ENCODE results near the gene VPS37D.
"Not testable (repeated sequence)": the region's sequence is repeated elsewhere in the genome, so short reads cannot be mapped to it uniquely, and the experiment has no call there.

VPS37D gene

GRCh38 chr7:73667344-73668102, at the start of gene VPS37D:
VPS37D (plus strand) TSS chr7:73667831; CDS start chr7:73667959, 128 bp downstream.
- peak; percentile 97 for DNase-seq

DNA sequence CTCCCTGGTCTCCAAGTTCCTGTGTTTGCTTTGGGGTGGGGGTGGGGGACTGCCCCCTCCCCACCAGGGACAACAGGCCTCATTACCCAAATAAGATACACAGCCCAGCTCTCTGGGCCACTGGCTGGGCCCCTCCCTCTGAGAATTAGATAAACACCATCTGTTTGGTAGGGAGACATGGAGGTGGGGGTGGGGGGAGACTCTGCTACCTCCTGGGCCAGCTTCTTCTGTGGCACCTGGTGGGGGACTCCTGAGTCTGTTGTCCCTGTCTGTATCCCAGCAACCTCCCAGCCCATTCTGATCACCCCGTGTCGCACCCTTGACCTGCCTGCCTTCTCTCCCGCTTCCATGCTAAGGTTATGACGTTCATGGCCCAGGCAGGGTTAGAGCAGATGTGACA, 49.1 kb upstream of the VPS37D start:
- DNase-seq = no peak

GRCh38 chr7:73619394-73619793, 48.2 kb upstream of the VPS37D start:
- DNase-seq = not testable (repeated sequence)

DNA sequence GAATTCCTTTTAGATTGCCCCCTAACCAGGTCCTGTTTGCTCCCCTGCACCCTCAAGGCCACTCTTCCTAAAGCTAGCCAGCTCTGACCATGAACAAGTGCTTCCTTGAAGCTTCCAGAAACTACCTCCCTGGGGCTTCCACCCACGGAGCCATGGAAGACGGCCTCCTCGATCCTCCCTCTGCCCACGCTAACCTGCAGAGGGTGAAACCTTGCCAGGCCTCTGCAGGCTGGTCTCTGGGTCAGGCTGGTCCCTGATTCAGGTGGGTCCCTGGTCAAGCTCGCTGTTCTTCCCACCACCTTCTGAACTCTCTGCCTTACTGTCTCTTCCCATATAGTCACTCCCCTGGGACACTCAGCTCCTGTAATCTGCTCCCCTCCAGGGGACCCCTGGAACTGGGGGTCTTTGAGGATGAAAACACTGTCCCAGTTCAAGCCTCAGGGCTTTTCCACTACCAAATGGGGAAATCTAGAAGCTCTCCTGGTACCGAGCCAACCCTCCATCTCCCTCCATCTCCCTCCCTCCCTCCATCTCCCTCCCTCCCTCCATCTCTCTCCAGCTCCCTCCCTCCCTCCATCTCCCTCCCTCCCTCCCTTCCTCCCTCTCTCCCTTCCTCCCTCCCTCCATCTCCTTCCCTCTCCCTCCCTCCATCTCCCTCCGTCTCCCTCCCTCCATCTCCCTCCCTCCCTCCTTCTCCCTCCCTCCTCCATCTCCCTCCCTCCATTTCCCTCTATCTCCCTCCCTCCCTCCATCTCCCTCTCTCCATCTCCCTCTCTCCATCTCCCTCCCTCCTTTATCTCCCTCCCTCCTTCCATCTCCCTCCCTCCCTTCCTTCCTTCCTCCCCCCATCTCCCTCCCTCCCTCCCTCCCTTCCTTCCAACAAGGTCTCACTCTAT, 46.2 kb upstream of the VPS37D start:
- no peak for DNase-seq

DNA sequence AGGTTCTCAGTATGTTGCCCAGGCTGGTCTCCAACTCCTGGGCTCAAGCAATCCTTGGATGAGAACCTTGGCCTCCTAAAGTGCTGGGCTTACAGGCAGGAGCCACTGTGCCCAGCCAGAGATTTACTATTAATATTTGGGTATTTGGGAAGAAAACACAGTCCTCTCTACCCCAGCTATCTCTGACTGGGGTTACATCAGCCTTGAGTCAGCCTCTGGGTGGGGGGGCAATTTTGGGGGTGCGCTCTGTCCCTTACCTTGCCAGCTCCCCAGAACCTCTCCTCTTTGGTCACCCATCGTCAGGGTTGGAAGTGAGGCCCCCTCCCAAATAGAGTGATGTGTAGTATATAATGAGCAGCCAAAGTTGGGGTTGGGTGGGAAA, 45.1 kb upstream of the VPS37D start:
- no peak for DNase-seq

DNA sequence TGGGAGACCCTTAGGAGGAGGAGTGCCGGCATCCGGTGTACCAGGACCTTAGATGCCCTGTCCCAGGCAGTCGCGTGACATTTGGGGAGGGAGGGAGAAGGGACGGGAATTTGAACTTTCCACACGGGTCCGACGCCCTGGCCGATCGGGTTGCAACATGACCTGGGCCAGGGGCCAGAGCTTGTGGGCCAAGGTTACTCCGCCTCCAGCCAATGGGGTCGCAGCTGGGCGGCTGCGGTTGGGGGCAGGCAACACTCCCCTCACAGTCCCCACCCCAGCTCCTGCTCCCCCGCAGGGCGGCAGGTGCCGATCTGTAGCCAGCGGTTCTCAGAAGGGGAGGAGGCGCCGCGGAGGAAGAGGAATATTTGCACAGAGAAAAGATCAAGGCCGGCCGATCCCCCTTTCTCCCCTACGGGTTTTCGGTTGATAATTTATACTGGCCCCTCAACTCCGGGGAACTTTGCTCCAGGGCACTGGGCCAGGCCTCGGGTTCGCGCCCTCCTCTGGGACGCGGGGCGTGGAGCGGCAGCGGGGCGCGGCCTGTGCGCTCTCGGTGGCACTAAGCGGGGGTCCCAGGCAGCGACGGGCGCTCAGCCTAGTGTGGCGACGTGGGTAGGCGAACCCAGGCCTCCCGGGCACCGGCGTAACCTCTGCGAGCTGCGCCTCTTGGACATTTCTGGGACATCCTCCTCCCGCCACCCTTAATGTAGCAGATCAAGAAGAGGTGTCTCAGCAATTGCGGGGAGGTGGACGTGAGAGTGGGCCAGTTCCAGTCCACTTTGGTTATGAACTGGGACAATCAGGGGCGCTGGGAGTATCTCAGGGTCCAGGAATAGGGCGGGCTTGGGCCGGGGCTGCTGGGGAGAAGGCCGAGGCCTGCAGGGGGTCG, 44.5 kb upstream of the VPS37D start:
- peak; percentile 45 for DNase-seq

DNA sequence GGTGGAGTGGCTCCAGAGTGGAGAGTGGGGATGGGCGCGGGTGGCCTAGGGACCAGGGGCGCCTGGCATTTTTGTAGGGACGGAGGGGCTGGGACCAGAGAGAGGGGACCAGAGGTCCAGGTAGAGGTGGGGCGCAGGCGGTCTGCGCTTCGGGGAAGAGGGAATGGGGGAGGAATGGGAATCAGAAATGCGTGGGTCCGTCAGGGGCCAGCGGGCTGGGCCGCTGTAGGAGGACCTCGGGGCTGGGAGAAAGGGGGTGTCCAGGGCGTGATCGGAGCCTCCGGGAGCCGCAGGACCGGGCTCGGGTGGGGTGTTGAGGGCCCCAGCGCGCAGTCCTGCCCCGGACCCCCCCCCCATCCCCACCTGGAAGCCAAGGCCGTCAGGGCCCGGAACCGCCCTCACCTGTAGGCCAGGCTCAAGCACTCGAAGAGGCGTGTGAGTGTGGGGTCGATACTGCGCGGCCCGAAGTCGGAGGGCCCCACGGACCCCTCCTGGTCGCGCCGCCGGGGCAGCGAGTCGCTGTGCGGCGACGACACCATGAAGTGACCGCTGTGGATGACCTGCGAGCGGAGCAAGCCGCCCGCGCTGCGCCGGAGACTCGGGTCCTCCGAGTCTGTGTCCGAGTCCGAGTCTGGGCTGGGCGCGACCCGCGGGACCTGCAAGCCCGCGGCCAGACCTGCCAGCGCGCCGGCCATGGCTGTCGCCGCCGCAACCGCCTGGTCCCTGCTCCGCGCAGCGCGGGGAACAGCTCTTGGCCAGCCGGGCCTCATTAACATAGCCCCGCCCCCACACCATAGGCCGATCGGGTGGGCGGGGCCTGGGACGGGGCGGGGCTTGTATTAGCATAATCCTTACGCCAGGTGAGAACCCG, 43.6 kb upstream of the VPS37D start, which contains the start of gene MLXIPL:
TSS of gene MLXIPL (minus strand) at position 725 of the 871 bp plus-strand sequence. CDS start at position 695, 30 bp downstream.
- DNase-seq = peak; percentile 98

GRCh38 chr7:73624669-73625001, 43.0 kb upstream of the VPS37D start:
- no peak for DNase-seq

GRCh38 chr7:73625276-73625675, 42.4 kb upstream of the VPS37D start:
- no peak for DNase-seq

DNA sequence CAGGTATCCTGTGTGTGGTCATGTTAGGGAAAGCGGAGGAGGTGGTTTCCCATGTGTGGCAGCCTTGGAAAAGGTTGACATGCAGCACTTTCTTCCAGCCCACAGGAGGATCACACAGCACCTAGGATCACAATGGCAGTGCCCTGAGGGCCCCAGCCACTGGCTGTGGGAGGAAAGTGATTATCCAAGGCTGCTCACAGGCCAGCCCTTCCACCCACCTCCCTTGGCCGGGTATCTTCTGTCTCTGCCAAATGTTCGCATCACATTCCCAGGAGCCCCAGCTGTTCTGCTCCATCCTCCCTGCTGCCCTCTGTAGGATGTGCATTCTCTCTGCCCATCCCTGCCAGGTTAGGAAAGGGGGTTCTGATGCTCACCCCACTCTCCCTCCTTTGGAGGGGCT, 40.8 kb upstream of the VPS37D start:
- no peak for DNase-seq

- DNase-seq = no peak
Observed at GRCh38 chr7:73628504-73628903, 39.1 kb upstream of the VPS37D start.

- no peak for DNase-seq
Observed at GRCh38 chr7:73631558-73631957, 36.1 kb upstream of the VPS37D start.

GRCh38 chr7:73633323-73633722, 34.3 kb upstream of the VPS37D start:
- no peak for DNase-seq

DNA sequence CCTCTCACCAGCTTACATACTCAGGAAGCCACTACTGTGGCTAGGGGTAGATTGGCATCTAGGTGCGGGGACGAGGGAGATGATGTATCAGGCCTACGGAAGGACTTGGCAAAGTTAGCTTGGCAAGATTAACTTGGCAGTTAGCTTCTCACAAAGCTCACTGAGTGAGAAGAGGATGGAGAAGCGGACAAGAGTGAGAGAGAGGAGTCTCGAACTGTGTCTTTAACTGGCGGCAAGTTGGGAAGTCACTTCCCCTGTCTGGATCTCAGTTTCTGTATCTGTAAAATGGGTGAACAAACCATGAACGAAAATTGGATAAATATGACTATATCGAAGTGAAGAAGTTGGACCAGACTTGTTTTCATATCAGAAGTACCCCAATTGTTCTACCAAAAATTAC, 33.8 kb upstream of the VPS37D start:
- no peak for DNase-seq

GRCh38 chr7:73635428-73636200, 32.0 kb upstream of the VPS37D start:
- no peak for DNase-seq

DNA sequence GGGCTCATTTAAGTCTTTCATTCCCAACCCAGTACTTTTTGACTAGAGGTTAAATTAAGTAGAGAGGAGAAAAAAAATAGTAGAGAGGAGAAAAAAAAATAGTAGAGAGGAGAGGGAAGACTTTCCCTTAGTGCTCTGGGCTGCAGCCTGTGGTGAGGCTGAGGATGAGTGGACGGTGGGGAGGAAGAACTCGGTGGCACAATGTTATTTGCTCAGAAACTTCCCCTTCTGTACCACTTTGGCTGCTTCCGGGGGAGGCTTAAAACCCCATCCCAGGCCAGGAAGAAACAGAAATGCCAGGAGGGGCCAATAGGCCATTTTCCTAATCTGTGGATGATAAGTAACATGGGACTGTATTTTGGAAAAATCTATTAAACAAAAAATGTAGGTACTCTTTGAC, 28.7 kb upstream of the VPS37D start:
- DNase-seq = no peak

- DNase-seq = no peak
Observed at GRCh38 chr7:73642834-73643233, 24.8 kb upstream of the VPS37D start.

DNA sequence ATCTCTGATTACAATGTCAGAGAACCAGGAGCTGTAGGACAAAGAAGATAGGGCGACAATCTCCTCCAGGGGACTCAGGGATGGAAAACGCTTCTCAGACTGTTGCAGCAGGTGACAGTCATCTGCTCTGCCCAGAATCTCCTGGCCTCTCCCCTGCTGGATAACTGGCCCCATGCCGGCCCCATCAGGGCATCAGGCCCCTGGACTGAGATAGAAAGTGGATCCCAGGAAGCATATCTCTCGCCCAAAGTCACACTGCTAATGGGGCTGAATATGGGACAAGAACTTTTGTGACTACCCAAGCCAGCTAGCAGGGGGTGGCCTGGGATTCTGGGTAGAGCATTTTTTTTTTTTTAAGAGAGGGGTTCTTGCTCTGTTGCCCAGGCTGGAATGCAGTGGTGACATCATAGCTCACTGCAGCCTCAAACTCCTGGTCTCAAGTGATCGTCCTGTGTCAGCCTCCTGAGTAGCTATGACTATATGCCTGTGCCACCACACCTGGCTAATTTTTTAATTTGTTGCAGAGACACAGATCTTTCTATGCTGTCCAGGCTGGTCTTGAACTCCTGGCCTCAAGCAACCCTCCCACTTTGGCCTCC, 22.8 kb upstream of the VPS37D start:
- DNase-seq = no peak

- DNase-seq = no peak
Observed at GRCh38 chr7:73645643-73646174, 21.9 kb upstream of the VPS37D start.
